Measurements from ENCODE around the gene ALCAM. TPM values are rescaled to one million over a fixed set of nuclear protein-coding genes. Genes with fewer than 3 reads are reported as not detected.

Gene ALCAM
- total RNA-seq, 2 donors from 2014 or later: 32.2 to 91.2 TPM

DNA sequence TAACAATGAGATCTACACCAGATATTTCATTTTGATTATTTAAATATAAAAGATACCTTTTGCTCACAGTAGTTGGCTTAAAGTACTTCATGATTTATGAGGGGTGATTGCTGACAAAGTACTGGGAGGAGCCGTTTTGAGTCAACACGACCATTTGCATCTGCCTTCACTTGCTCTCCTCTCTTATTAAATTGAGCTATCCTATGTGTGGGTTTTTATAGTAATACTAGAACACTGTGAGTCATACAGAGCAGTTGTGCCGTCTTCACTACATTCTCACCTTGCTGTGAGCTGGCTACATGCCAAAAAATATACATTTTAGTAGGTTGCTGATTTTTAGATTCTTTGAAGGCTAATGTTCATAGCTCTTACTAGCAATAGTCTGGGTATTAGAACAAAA lies 161.2 kb downstream of the ALCAM start:
- Histone ChIP-seq H3K27ac (no peak overlapping the region), H3K36me3 (no peaks in the 10 kb centered on the region), H3K4me1 (replicated peaks) (no peaks in the 10 kb centered on the region), H3K27me3 (replicated peaks; ENCODE audit: insufficient read depth) (no peaks in the 10 kb centered on the region), H3K4me3 (no peak overlapping the region), H3K9me3 (no peaks in the 10 kb centered on the region)
- no peak for TF ChIP-seq POLR2A (IDR thresholded peaks at IDR 0.05)
- TF ChIP-seq, protein P1, sequence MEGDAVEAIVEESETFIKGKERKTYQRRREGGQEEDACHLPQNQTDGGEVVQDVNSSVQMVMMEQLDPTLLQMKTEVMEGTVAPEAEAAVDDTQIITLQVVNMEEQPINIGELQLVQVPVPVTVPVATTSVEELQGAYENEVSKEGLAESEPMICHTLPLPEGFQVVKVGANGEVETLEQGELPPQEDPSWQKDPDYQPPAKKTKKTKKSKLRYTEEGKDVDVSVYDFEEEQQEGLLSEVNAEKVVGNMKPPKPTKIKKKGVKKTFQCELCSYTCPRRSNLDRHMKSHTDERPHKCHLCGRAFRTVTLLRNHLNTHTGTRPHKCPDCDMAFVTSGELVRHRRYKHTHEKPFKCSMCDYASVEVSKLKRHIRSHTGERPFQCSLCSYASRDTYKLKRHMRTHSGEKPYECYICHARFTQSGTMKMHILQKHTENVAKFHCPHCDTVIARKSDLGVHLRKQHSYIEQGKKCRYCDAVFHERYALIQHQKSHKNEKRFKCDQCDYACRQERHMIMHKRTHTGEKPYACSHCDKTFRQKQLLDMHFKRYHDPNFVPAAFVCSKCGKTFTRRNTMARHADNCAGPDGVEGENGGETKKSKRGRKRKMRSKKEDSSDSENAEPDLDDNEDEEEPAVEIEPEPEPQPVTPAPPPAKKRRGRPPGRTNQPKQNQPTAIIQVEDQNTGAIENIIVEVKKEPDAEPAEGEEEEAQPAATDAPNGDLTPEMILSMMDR (IDR thresholded peaks at IDR 0.05): no peak
- no peak for TF ChIP-seq POLR2AphosphoS5 (IDR thresholded peaks at IDR 0.05)
- DNase-seq (ENCODE audit: low spot score): no peak
- intact Hi-C loops (cut with DNase I): no loop called here
- 33% methylated on average over 3 of the region's 3 CpGs for WGBS

DNA sequence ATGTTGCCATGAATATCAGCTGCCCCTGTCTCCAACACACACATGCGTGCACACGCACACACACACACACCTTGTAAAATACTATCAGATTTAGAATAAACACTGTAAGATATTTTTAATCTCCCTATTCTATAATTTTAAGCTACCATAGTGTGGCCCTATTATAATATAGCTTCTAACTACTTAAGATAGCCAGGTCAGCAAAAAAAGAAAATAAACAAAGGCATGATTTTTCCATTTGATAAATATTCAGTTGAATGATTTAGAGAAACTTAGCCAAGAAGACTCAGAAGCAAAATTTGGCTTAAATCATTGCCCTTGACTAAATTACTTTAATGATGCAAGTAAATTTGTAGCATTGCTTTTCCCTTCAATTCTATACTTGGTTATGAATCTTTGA lies 162.2 kb downstream of the ALCAM start:
- Histone ChIP-seq H3K9me3 (no peaks in the 10 kb centered on the region), H3K4me1 (replicated peaks) (no peaks in the 10 kb centered on the region), H3K4me3 (no peak overlapping the region), H3K36me3 (no peaks in the 10 kb centered on the region), H3K27me3 (replicated peaks; ENCODE audit: insufficient read depth) (no peaks in the 10 kb centered on the region), H3K27ac (no peak overlapping the region)
- no peak for DNase-seq (ENCODE audit: low spot score)
- intact Hi-C loops (cut with DNase I): no loop called here
- 93% methylated on average over 2 of the region's 2 CpGs for WGBS
- no peak for TF ChIP-seq POLR2A (IDR thresholded peaks at IDR 0.05)
- no peak for TF ChIP-seq POLR2AphosphoS5 (IDR thresholded peaks at IDR 0.05)
- TF ChIP-seq, protein P1 (IDR thresholded peaks at IDR 0.05): no peak

DNA sequence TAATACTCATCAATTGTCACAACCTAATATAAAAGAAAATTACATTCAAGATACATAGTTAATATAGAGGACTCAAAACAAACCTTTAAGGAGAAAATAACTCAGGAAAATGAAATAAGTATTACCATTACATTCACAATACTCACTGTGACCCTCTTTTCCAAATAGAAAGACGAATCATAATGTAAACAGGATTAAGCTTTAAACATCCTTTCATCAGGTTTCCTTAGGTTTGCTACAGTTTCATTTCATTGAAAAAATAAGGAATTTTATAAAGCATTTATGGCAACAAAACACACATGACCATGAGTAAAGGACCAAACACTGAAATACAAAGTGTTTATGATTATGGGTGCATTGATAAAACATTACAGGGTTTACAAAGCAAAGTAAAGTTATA lies 162.7 kb downstream of the ALCAM start:
- 65% methylated on average over 1 of the region's 1 CpG for WGBS
- no peak overlapping the region for H3K4me3 ChIP-seq
- TF ChIP-seq POLR2A (IDR thresholded peaks at IDR 0.05) (no peak), POLR2AphosphoS5 (IDR thresholded peaks at IDR 0.05) (no peak)
- TF ChIP-seq, protein P1 (IDR thresholded peaks at IDR 0.05): no peak
- intact Hi-C loops (cut with DNase I): no loop called here
- H3K27me3 ChIP-seq (replicated peaks; ENCODE audit: insufficient read depth): no peaks in the 10 kb centered on the region
- no peaks in the 10 kb centered on the region for H3K36me3 ChIP-seq
- H3K9me3 ChIP-seq: no peaks in the 10 kb centered on the region
- DNase-seq (ENCODE audit: low spot score): no peak
- no peak overlapping the region for H3K27ac ChIP-seq
- no peaks in the 10 kb centered on the region for H3K4me1 ChIP-seq (replicated peaks)

DNA sequence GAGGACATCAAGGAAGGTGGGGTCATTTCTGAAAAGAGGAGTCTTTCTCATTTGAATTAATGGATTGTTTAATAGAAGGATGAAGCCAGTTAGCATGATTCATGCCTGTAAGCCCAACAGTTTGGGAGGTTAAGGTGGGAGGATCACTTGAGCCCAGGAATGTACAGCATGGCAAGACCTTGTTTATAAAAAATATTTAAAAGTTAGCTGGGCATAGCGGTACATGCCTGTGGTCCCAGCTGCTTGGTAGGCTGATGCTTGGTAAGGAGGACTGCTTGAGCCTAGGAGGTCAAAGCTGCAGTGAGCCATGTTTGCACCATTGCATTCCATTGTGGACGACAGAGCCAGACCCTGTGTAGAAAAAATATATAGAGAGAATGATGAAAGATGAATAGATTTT lies 165.5 kb downstream of the ALCAM start:
- Histone ChIP-seq H3K27me3 (replicated peaks; ENCODE audit: insufficient read depth) (no peaks in the 10 kb centered on the region), H3K36me3 (no peaks in the 10 kb centered on the region), H3K27ac (no peak overlapping the region), H3K9me3 (no peaks in the 10 kb centered on the region), H3K4me3 (no peak overlapping the region), H3K4me1 (replicated peaks) (no peaks in the 10 kb centered on the region)
- no peak for DNase-seq (ENCODE audit: low spot score)
- TF ChIP-seq POLR2A (IDR thresholded peaks at IDR 0.05): no peak
- TF ChIP-seq, protein P1 (IDR thresholded peaks at IDR 0.05): no peak
- no peak for TF ChIP-seq POLR2AphosphoS5 (IDR thresholded peaks at IDR 0.05)
- 96% methylated on average over 2 of the region's 2 CpGs for WGBS
- intact Hi-C loops (cut with DNase I): no loop called here

DNA sequence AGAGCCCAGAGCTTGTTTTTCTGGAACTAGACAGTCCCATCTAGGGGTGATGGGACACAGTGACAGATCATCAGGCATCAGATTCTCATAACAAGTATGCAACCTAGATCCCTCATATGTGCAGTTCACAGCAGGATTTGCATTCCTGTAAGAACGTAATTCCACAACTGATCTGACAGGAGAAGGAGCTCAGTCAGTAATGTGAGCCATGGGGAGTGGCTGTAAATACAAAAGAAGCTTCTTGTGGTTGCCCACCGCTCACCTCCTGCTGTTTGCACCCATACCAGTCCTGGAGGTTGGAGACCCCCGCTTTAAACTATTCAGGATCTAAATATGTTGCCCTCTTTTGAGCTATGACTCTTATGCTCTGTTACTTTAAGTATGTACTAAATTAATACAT lies 167.3 kb downstream of the ALCAM start:
- no peak for DNase-seq (ENCODE audit: low spot score)
- intact Hi-C loops (cut with DNase I): no loop called here

More for the DNA sequence above, 167.3 kb downstream of the ALCAM start:
- no peaks in the 10 kb centered on the region for H3K9me3 ChIP-seq
- no peaks in the 10 kb centered on the region for H3K36me3 ChIP-seq
- no peaks in the 10 kb centered on the region for H3K27me3 ChIP-seq (replicated peaks; ENCODE audit: insufficient read depth)
- 88% methylated on average over 3 of the region's 3 CpGs for WGBS
- no peak overlapping the region for H3K27ac ChIP-seq
- H3K4me1 ChIP-seq (replicated peaks): no peaks in the 10 kb centered on the region
- no peak overlapping the region for H3K4me3 ChIP-seq
- no peak for TF ChIP-seq POLR2A (IDR thresholded peaks at IDR 0.05)
- TF ChIP-seq, protein P1 (IDR thresholded peaks at IDR 0.05): no peak
- TF ChIP-seq POLR2AphosphoS5 (IDR thresholded peaks at IDR 0.05): no peak
